Trophoblast cell (in vitro differentiated cells and primary cell): ENCODE measurements around the gene TPCN1.
A peak's percentile ranks its signal among the peaks of the same experiment; 100 is the strongest.

Source experiments
- DNase-seq, 2 donors: peaks; one replicate each; pipeline ENCODE4 v3.0.0-alpha.2; 2016
- H2AFZ ChIP-seq: 2 replicates; pipeline ENCODE4 v1.6.1; 2013; ENCODE audit warnings: low read length, moderate library complexity, mild to moderate bottlenecking; ENCODE audit not compliant: insufficient read depth, poor library complexity
- H2AK5ac ChIP-seq: 2 replicates; pipeline ENCODE4 v1.6.1; 2013; ENCODE audit warnings: mild to moderate bottlenecking, low read length
- H2BK120ac ChIP-seq: 2 replicates; pipeline ENCODE4 v1.6.1; 2013; ENCODE audit warnings: low read length, mild to moderate bottlenecking, moderate library complexity; ENCODE audit not compliant: insufficient read depth, poor library complexity
- H2BK12ac ChIP-seq: 2 replicates; pipeline ENCODE4 v1.6.1; 2013; ENCODE audit warnings: mild to moderate bottlenecking, low read length, moderate library complexity
- H2BK5ac ChIP-seq: 2 replicates; pipeline ENCODE4 v1.6.1; 2013; ENCODE audit warnings: low read length, low read depth, moderate library complexity, mild to moderate bottlenecking; ENCODE audit not compliant: poor library complexity
- H3K14ac ChIP-seq: 2 replicates; pipeline ENCODE4 v1.6.1; 2013; ENCODE audit warnings: mild to moderate bottlenecking, low read length
- H3K18ac ChIP-seq: 2 replicates; pipeline ENCODE4 v1.6.1; 2013; ENCODE audit warnings: mild to moderate bottlenecking, low read length
- H3K23ac ChIP-seq: 2 replicates; pipeline ENCODE4 v1.6.1; 2013; ENCODE audit warnings: low read length
- H3K27ac ChIP-seq: 2 replicates; pipeline ENCODE4 v1.5.1; 2013; ENCODE audit warnings: low read depth, mild to moderate bottlenecking, inconsistent platforms, low read length, moderate library complexity
- H3K27me3 ChIP-seq: 2 replicates; pipeline ENCODE4 v1.6.1; 2013; ENCODE audit warnings: inconsistent platforms, mild to moderate bottlenecking, low read length, moderate library complexity; ENCODE audit not compliant: insufficient read depth
- H3K36me3 ChIP-seq, 2 experiments: 1 replicate in 1 of 2; 2 replicates in 1 of 2; pipeline ENCODE4 v1.6.1; 2013; ENCODE audit warnings: low read length in 2 of 2, mild to moderate bottlenecking in 2 of 2, moderate library complexity in 1 of 2; ENCODE audit not compliant: insufficient read depth in 2 of 2, control insufficient read depth in 1 of 2
- H3K4ac ChIP-seq: 2 replicates; pipeline ENCODE4 v1.6.1; 2013; ENCODE audit warnings: low read depth, mild to moderate bottlenecking, low read length, moderate library complexity
- H3K4me1 ChIP-seq, 2 experiments: 1 replicate in 1 of 2; 2 replicates in 1 of 2; pipeline ENCODE4 v1.6.1; 2013; ENCODE audit warnings: low read length in 2 of 2, mild to moderate bottlenecking in 2 of 2, moderate library complexity in 1 of 2; ENCODE audit not compliant: insufficient read depth in 2 of 2, control insufficient read depth in 1 of 2
- H3K4me2 ChIP-seq: 2 replicates; pipeline ENCODE4 v1.6.1; 2013; ENCODE audit warnings: inconsistent platforms, mild to moderate bottlenecking, low read length, moderate library complexity
- H3K4me3 ChIP-seq: 2 replicates; pipeline ENCODE4 v1.5.1; 2013; ENCODE audit warnings: mild to moderate bottlenecking, low read depth, low read length, inconsistent platforms
- H3K79me1 ChIP-seq: one replicate; pipeline ENCODE4 v1.6.1; 2013; ENCODE audit warnings: low read length
- H3K79me2 ChIP-seq: 2 replicates; pipeline ENCODE4 v1.6.1; 2013; ENCODE audit warnings: low read length, mild to moderate bottlenecking; ENCODE audit not compliant: control insufficient read depth, insufficient read depth, poor library complexity
- H3K9ac ChIP-seq: 2 replicates; pipeline ENCODE4 v1.6.1; 2013; ENCODE audit warnings: mild to moderate bottlenecking, low read length
- H3K9me3 ChIP-seq: 2 replicates; pipeline ENCODE4 v1.6.1; 2013; ENCODE audit warnings: low read depth, mild to moderate bottlenecking, control low read depth, inconsistent platforms, low read length; ENCODE audit not compliant: insufficient read depth
- H4K12ac ChIP-seq: 2 replicates; pipeline ENCODE4 v1.6.1; 2013; ENCODE audit warnings: low read depth, mild to moderate bottlenecking, low read length, moderate library complexity
- H4K8ac ChIP-seq: 2 replicates; pipeline ENCODE4 v1.6.1; 2013; ENCODE audit warnings: low read depth, mild to moderate bottlenecking, low read length, moderate library complexity
- H4K91ac ChIP-seq: one replicate; pipeline ENCODE4 v1.6.1; 2013; ENCODE audit warnings: low read depth, mild to moderate bottlenecking, low read length, moderate library complexity
- WGBS: extraction: QIAGEN DNeasy Blood & Tissue Kit; methylation state at CpG from one replicate; pipeline ENCODE4 v1.1.7; 2013; ENCODE audit warnings: missing lambda C conversion rate; ENCODE audit not compliant: insufficient read length, insufficient coverage; ENCODE audit errors: extremely low coverage; 5-methylcytosine and 5-hydroxymethylcytosine counted together

The TPCN1 gene

GRCh38 chr12:113232089-113232839 lies 11.0 kb downstream of the TPCN1 start:
- no peak for DNase-seq
- peak overlapping the region; percentile 84 for H4K8ac ChIP-seq
- H2BK5ac ChIP-seq, result peak overlapping the region; percentile 66
- H4K12ac ChIP-seq, result peak overlapping the region; percentile 21
- H2BK12ac ChIP-seq, result peak overlapping the region; percentile 84
- WGBS, result no CpG with 5 or more reads among the region's 18 CpGs
- no peak overlapping the region for H3K4me3 ChIP-seq
- H3K9me3 ChIP-seq, result no peaks in the 10 kb centered on the region
- H3K4ac ChIP-seq, result peak overlapping the region; percentile 24
- H3K36me3 ChIP-seq, result peaks cover 13 to 17% of the 10 kb centered on the region in 2 experiments
- peak overlapping the region; percentile 1 for H3K9ac ChIP-seq
- no peak overlapping the region for H3K4me2 ChIP-seq
- H3K27ac ChIP-seq, result peak overlapping the region; percentile 90
- peak overlapping the region; percentile 86 for H3K18ac ChIP-seq
- H2AK5ac ChIP-seq, result peak overlapping the region; percentile 66
- peaks cover 42% of the 10 kb centered on the region for H3K79me1 ChIP-seq
- H3K27me3 ChIP-seq, result no peaks in the 10 kb centered on the region
- H2BK120ac ChIP-seq, result peak overlapping the region; percentile 87
- H3K4me1 ChIP-seq, result peaks cover 36 to 48% of the 10 kb centered on the region in 2 experiments
- H2AFZ ChIP-seq, result peak overlapping the region; percentile 38
- peak overlapping the region; percentile 93 for H4K91ac ChIP-seq
- peak overlapping the region; percentile 86 for H3K14ac ChIP-seq
- peaks cover 6% of the 10 kb centered on the region for H3K79me2 ChIP-seq
- H3K23ac ChIP-seq, result no peak overlapping the region

DNA sequence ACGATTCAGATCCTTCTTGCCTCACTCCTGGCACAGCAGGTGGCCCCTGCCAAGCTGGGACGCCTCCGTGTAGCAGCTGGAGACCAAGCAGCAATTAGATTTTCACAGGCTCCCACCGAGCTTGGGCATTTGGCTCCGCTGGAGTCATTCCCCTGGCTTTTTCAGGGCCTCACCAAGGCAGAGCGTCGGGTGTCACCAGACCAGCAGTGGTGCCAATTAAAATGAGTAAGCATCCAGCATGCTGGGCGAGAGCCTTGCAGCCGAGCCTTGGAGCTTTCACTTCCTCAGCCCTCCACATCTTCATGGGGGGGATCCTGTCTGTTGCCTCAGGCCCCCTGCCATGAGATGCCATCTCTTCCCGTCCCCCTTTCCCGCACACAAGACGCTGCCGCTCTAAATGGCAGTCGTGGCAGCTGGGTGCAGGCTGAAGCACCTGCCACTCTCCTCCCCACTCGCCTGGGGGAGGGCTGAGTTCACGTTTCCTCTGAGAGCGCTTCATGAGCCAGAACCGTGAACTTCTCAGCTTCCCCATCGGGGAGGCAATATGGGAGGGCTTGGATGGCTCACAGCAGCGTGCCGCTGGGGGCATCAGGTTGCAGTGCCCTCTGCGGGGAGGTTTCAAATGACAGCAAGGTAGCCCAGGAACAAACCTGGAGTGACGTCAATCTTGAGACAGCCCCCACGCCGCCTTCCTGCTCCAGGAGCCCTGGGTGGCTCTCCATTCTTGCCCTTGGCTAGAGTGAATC lies 11.7 kb downstream of the TPCN1 start:
- WGBS, result no CpG with 5 or more reads among the region's 25 CpGs
- Histone ChIP-seq H3K27me3 (no peaks in the 10 kb centered on the region), H4K8ac (peak overlapping the region; percentile 34)

DNA sequence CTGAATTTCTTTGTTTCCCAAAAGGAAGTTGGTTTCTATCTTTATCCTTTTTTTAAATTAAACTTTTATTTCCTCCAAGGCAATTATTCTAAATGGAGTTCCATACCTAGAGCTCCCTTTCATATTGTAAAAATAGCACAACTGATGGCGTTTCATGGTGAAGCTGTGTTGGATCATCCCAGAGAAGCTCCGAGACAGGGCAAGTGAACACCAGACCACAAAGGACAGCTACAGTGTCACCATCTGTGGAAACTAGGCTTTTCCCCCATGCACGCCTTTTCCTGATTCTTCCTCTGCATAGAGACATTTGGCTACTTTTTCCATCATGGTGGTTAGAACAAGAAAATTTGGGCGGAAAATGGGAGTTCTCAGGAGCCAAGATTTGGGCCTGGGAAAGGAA lies 12.7 kb downstream of the TPCN1 start:
- Histone ChIP-seq H4K12ac (no peak overlapping the region), H2BK12ac (no peak overlapping the region), H3K4me1 (peaks cover 33 to 41% of the 10 kb centered on the region in 2 experiments), H3K4me2 (no peak overlapping the region), H3K4me3 (no peak overlapping the region), H3K27ac (no peak overlapping the region), H3K23ac (no peak overlapping the region), H4K8ac (no peak overlapping the region), H3K36me3 (peaks cover 13 to 17% of the 10 kb centered on the region in 2 experiments), H3K14ac (no peak overlapping the region), H2BK120ac (no peak overlapping the region), H3K27me3 (no peaks in the 10 kb centered on the region), H3K4ac (no peak overlapping the region), H3K79me2 (peaks cover 6% of the 10 kb centered on the region), H3K9ac (no peak overlapping the region), H3K79me1 (peaks cover 38% of the 10 kb centered on the region), H2AK5ac (no peak overlapping the region), H3K18ac (no peak overlapping the region), H2AFZ (no peak overlapping the region), H2BK5ac (no peak overlapping the region), H4K91ac (no peak overlapping the region), H3K9me3 (no peaks in the 10 kb centered on the region)
- no peak for DNase-seq
- no CpG with 5 or more reads among the region's 4 CpGs for WGBS

More for the DNA sequence above, 11.7 kb downstream of the TPCN1 start:
- no peak overlapping the region for H3K9ac ChIP-seq
- DNase-seq, result peak in 1 of 2 donors; percentile 30
- no peak overlapping the region for H3K23ac ChIP-seq
- H2AK5ac ChIP-seq, result peak overlapping the region; percentile 20
- H3K79me1 ChIP-seq, result peaks cover 38% of the 10 kb centered on the region
- peaks cover 6% of the 10 kb centered on the region for H3K79me2 ChIP-seq
- H4K12ac ChIP-seq, result no peak overlapping the region
- H3K14ac ChIP-seq, result peak overlapping the region; percentile 86
- peak overlapping the region; percentile 44 for H2BK120ac ChIP-seq
- peak overlapping the region; percentile 93 for H4K91ac ChIP-seq
- H3K9me3 ChIP-seq, result no peaks in the 10 kb centered on the region
- H2BK12ac ChIP-seq, result peak overlapping the region; percentile 84
- no peak overlapping the region for H2AFZ ChIP-seq
- peaks cover 13 to 17% of the 10 kb centered on the region in 2 experiments for H3K36me3 ChIP-seq
- no peak overlapping the region for H3K4ac ChIP-seq
- peak overlapping the region; percentile 86 for H3K18ac ChIP-seq
- peaks cover 36 to 48% of the 10 kb centered on the region in 2 experiments for H3K4me1 ChIP-seq
- H2BK5ac ChIP-seq, result peak overlapping the region; percentile 11
- H3K4me2 ChIP-seq, result no peak overlapping the region
- no peak overlapping the region for H3K27ac ChIP-seq
- H3K4me3 ChIP-seq, result no peak overlapping the region

GRCh38 chr12:113234483-113234882 lies 13.2 kb downstream of the TPCN1 start:
- H3K79me2 ChIP-seq, result peaks cover 6% of the 10 kb centered on the region
- peaks cover 33 to 38% of the 10 kb centered on the region in 2 experiments for H3K4me1 ChIP-seq
- no peak overlapping the region for H4K91ac ChIP-seq
- DNase-seq, result no peak
- H3K36me3 ChIP-seq, result peaks cover 13 to 17% of the 10 kb centered on the region in 2 experiments
- no peak overlapping the region for H2AK5ac ChIP-seq
- H2BK120ac ChIP-seq, result no peak overlapping the region
- no peak overlapping the region for H3K4me2 ChIP-seq
- no peak overlapping the region for H4K8ac ChIP-seq
- H4K12ac ChIP-seq, result no peak overlapping the region
- no peak overlapping the region for H3K14ac ChIP-seq
- H3K27me3 ChIP-seq, result no peaks in the 10 kb centered on the region
- peaks cover 37% of the 10 kb centered on the region for H3K79me1 ChIP-seq
- no CpG with 5 or more reads among the region's 4 CpGs for WGBS
- H3K27ac ChIP-seq, result no peak overlapping the region
- H3K4me3 ChIP-seq, result no peak overlapping the region
- no peak overlapping the region for H2BK5ac ChIP-seq
- no peak overlapping the region for H2BK12ac ChIP-seq
- no peak overlapping the region for H3K4ac ChIP-seq
- H3K23ac ChIP-seq, result no peak overlapping the region
- no peaks in the 10 kb centered on the region for H3K9me3 ChIP-seq
- H3K18ac ChIP-seq, result no peak overlapping the region
- H2AFZ ChIP-seq, result no peak overlapping the region
- H3K9ac ChIP-seq, result no peak overlapping the region
